Stimulated activated CD8-positive, alpha-beta memory T cell treated with anti-CD3 and anti-CD28 coated beads, Interleukin-4, amount 100 ng/mL, for 48 hours (primary cell): Measurements from ENCODE around the gene NDUFV1.
"Not testable (repeated sequence)": the region's sequence is repeated elsewhere in the genome, so short reads cannot be mapped to it uniquely, and the experiment has no call there.

Source experiments
- DNase-seq: peaks from one replicate; pipeline ENCODE4 v3.0.0-alpha.2; 2020

The NDUFV1 gene

DNA sequence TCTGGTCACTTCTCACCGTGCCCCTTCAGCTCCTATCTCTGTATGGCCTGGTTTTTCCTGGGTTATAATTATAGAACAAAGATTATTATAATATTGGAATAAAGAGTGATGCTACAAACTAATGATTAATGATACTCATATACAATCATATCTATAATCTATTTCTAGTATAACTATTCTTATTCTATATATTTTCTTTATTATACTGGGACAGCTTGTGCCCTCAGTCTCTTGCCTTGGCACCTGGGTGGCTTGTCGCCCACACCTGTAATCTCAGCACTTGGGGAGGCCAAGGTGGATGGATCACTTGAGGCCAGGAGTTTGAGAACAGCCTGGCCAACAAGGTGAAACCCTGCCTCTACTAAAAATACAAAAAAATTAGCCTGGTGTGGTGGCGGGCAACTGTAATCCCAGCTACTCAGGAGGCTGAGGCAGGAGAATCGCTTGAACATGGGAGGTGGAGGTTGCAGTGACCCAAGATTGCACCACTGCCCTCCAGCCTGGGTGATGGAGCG is 53.0 kb downstream of the NDUFV1 start:
- DNase-seq = not testable (repeated sequence)

DNA sequence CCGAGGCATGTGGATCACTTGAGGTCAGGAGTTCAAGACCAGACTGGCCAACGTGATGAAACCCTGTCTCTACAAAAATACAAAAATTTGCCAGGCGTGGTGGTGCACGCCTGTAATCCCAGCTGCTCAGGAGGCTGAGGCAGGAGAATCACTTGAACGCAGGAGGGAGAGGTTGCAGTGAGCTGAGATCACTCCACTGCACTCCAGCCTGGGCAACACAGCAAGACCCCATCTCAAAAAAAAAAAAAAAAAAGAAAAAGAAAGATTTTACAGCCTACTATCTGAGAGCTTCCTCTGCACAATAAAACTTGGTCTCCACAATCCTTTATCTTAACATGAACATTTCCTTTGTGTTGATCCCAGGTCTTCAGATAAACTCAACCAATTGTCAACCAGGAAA is 54.0 kb downstream of the NDUFV1 start:
- not testable (repeated sequence) for DNase-seq
